GM12878 (cell line): ENCODE data around the gene ORC4. TPM values are rescaled to one million over a fixed set of nuclear protein-coding genes. Genes with fewer than 3 reads are reported as not detected.

ENCODE experiments used
- CHD4 ChIP-seq: fragments of 200-600 bp; sonication (generic); IDR thresholded peaks from 2 replicates; pipeline ENCODE4 v1.6.1; 2016; ENCODE audit warnings: mild to moderate bottlenecking
- CTCF ChIP-seq, 3 experiments: IDR thresholded peaks in 2 of 3; conservative IDR thresholded peaks in 1 of 3; 2 replicates each; pipeline ENCODE4 v1.5.1; 2011; ENCODE audit warnings: low read depth in 3 of 3, low read length in 3 of 3, mild to moderate bottlenecking in 3 of 3, control low read depth in 2 of 3, moderate library complexity in 2 of 3, inconsistent platforms in 1 of 3, mixed read lengths in 1 of 3; ENCODE audit not compliant: control insufficient read depth in 2 of 3, insufficient read depth in 1 of 3; ENCODE audit errors: extremely low read depth in 1 of 3
- E2F4 ChIP-seq: IDR thresholded peaks from 2 replicates; pipeline ENCODE4 v1.6.1; 2012; ENCODE audit warnings: low read depth, low read length, improper control_type of control experiment
- EGR1 ChIP-seq, 2 experiments: IDR thresholded peaks; 1 replicate in 1 of 2; 2 replicates in 1 of 2; pipeline ENCODE4 v1.6.1; 2011 to 2012; ENCODE audit warnings: low read depth in 2 of 2, low read length in 2 of 2, borderline replicate concordance in 1 of 2, mild to moderate bottlenecking in 1 of 2, moderate library complexity in 1 of 2
- ELK1 ChIP-seq: IDR thresholded peaks from 2 replicates; pipeline ENCODE4 v1.6.1; 2012; ENCODE audit warnings: low read depth, low read length, improper control_type of control experiment
- FOXK2 ChIP-seq: fragments of 450-650 bp; IDR thresholded peaks from 2 replicates; pipeline ENCODE4 v1.6.1; 2017; ENCODE audit warnings: mild to moderate bottlenecking, moderate library complexity
- HDGF ChIP-seq: fragments of 450-650 bp; IDR thresholded peaks from 2 replicates; pipeline ENCODE4 v1.6.1; 2016; ENCODE audit warnings: antibody characterized with exemption
- KLF5 ChIP-seq: fragments of 450-650 bp; IDR thresholded peaks from 2 replicates; pipeline ENCODE4 v1.6.1; 2014; ENCODE audit warnings: mild to moderate bottlenecking; ENCODE audit not compliant: partially characterized antibody
- MXI1 ChIP-seq: fragments of 150-350 bp; IDR thresholded peaks from 2 replicates; pipeline ENCODE4 v1.6.1; 2011; ENCODE audit warnings: low read depth, mild to moderate bottlenecking, inconsistent platforms, low read length, improper control_type of control experiment
- NFXL1 ChIP-seq: fragments of 450-650 bp; IDR thresholded peaks from 2 replicates; pipeline ENCODE4 v1.6.1; 2017; ENCODE audit warnings: antibody characterized with exemption, mild to moderate bottlenecking, borderline replicate concordance
- NFYA ChIP-seq: IDR thresholded peaks from 2 replicates; pipeline ENCODE4 v1.6.1; 2011; ENCODE audit warnings: low read depth, mild to moderate bottlenecking, low read length, improper control_type of control experiment, borderline replicate concordance
- POU2F2 ChIP-seq: IDR thresholded peaks from 3 replicates; pipeline ENCODE4 v1.6.1; 2011; ENCODE audit warnings: low read depth, mild to moderate bottlenecking, low read length, borderline replicate concordance
- RAD51 ChIP-seq: fragments of 450-650 bp; IDR thresholded peaks from 2 replicates; pipeline ENCODE4 v1.6.1; 2016; ENCODE audit warnings: moderate library complexity, mild to moderate bottlenecking, inconsistent platforms
- RCOR1 ChIP-seq: conservative IDR thresholded peaks from 2 replicates; pipeline ENCODE4 v1.6.1; 2012; ENCODE audit warnings: low read depth, low read length, improper control_type of control experiment
- SREBF1 ChIP-seq: IDR thresholded peaks from 2 replicates; pipeline ENCODE4 v1.6.1; 2012; ENCODE audit warnings: mild to moderate bottlenecking, low read length
- STAT3 ChIP-seq: IDR thresholded peaks from 2 replicates; pipeline ENCODE4 v1.6.1; 2011; ENCODE audit warnings: low read depth, low read length, improper control_type of control experiment
- SUZ12 ChIP-seq: fragments of 200-600 bp; sonication (generic); IDR thresholded peaks from one replicate; pipeline ENCODE4 v1.6.1; 2018; ENCODE audit warnings: antibody characterized with exemption, mild to moderate bottlenecking; ENCODE audit not compliant: unreplicated experiment
- TCF12 ChIP-seq: IDR thresholded peaks from 2 replicates; pipeline ENCODE4 v1.6.1; 2011; ENCODE audit warnings: low read depth, mild to moderate bottlenecking, low read length
- TCF7 ChIP-seq: IDR thresholded peaks from 2 replicates; pipeline ENCODE4 v1.6.1; 2014; ENCODE audit warnings: antibody characterized with exemption, borderline replicate concordance
- ZNF592 ChIP-seq: fragments of 450-650 bp; IDR thresholded peaks from 2 replicates; pipeline ENCODE4 v1.6.1; 2017; ENCODE audit warnings: mild to moderate bottlenecking, moderate library complexity
- ZZZ3 ChIP-seq: IDR thresholded peaks from 2 replicates; pipeline ENCODE4 v1.6.1; 2011; ENCODE audit warnings: low read depth; ENCODE audit not compliant: control insufficient read depth, insufficient read length
- polyA plus RNA-seq, 11 experiments: library from polyadenylated mRNA; depleted of rRNA in 4 of 11; unstranded in 6 of 11; stranded (reverse) in 5 of 11; fragments of >200 nt; fragmentation: Nextera tagmentation in 4 of 11; fragmentation: Illumina TruSeq in 1 of 11; extraction: Ambion mirVana in 4 of 11; extraction: Trizol in 1 of 11; gene quantifications; 1 replicate in 1 of 11; 2 replicates in 10 of 11; pipeline versions ENCODE4 v1.2.1 to v1.2.3, GENCODE V29; 2011 to 2016; ENCODE audit warnings: inconsistent platforms in 2 of 11, missing spikeins in 2 of 11, low read depth in 1 of 11
- total RNA-seq, 4 experiments: library from RNA; depleted of rRNA in 3 of 4; stranded (reverse); fragments of >200 nt in 3 of 4; fragmentation: Illumina TruSeq in 1 of 4; extraction: Trizol in 1 of 4; gene quantifications; 2 replicates each; pipeline versions ENCODE4 v1.2.1 to v1.2.3, GENCODE V29; 2013 to 2021

The ORC4 gene
- total and polyA plus RNA-seq, 10 of the 15 experiments (the other 5 are each of a cell fraction or from before 2014, with no cell fraction given) = 25.7 to 71.3 (median 52.1) TPM

- TF ChIP-seq SREBF1 = peak; percentile 20; the same call in 1 of the 2 replicates
- TF ChIP-seq E2F4 = no peak
- peak; percentile 97 for TF ChIP-seq RAD51
- TF ChIP-seq ZNF592 = no peak
- TF ChIP-seq POU2F2 = no peak
- no peak for TF ChIP-seq NFYA
- TF ChIP-seq STAT3 = no peak
- peak in 2 of 3 experiments; percentile 19 to 26; a peak in 2 of 6 replicates for TF ChIP-seq CTCF (IDR thresholded peaks at IDR 0.05 in 2 of 3, conservative IDR thresholded peaks at IDR 0.05 in 1 of 3; ENCODE audit: control insufficient read depth in 2 of 3, extremely low read depth in 1 of 3, insufficient read depth in 1 of 3, low read depth in 3 of 3, low read length in 3 of 3)
- TF ChIP-seq ZZZ3 = no peak
- peak; percentile 59 for TF ChIP-seq TCF12
- TF ChIP-seq KLF5 = no peak
- TF ChIP-seq EGR1 (IDR thresholded peaks at IDR 0.05; ENCODE audit: borderline replicate concordance in 1 of 2, low read depth in 2 of 2, low read length in 2 of 2) = peak; percentile 47 to 97
- peak; percentile 98 for TF ChIP-seq HDGF
- TF ChIP-seq TCF7 = no peak
- TF ChIP-seq CHD4 = no peak
- TF ChIP-seq NFXL1 = no peak
- TF ChIP-seq MXI1 = peak; percentile 52
- no peak for TF ChIP-seq RCOR1
- peak; percentile 89; the same call in 1 of the 2 replicates for TF ChIP-seq ELK1
- TF ChIP-seq FOXK2 = no peak
- no peak for TF ChIP-seq SUZ12
These were observed at the start of gene ORC4 (continued) for GRCh38 chr2:148020111-148021058.
